D341Med (cell line): ENCODE data around the gene PIGL.
"Not testable (repeated sequence)": the region's sequence is repeated elsewhere in the genome, so short reads cannot be mapped to it uniquely, and the experiment has no call there.

Source experiments
- DNase-seq: peaks from one replicate; pipeline ENCODE4 v3.0.0; 2012; ENCODE audit warnings: low spot score

The PIGL gene

DNA sequence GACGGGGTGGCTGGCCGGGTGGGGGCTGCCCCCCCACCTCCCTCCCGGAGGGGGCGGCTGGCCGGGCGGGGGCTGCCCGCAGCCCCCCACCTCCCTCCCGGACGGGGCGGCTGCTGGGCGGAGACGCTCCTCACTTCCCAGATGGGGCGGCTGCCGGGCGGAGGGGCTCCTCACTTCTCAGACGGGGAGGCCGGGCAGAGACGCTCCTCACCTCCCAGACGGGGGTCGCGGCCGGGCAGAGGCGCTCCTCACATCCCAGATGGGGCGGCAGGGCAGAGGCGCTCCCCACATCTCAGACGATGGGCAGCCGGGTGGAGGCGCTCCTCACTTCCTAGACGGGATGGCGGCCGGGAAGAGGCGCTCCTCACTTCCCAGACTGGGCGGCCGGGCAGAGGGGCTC is 95.1 kb downstream of the PIGL start:
- not testable (repeated sequence) for DNase-seq

DNA sequence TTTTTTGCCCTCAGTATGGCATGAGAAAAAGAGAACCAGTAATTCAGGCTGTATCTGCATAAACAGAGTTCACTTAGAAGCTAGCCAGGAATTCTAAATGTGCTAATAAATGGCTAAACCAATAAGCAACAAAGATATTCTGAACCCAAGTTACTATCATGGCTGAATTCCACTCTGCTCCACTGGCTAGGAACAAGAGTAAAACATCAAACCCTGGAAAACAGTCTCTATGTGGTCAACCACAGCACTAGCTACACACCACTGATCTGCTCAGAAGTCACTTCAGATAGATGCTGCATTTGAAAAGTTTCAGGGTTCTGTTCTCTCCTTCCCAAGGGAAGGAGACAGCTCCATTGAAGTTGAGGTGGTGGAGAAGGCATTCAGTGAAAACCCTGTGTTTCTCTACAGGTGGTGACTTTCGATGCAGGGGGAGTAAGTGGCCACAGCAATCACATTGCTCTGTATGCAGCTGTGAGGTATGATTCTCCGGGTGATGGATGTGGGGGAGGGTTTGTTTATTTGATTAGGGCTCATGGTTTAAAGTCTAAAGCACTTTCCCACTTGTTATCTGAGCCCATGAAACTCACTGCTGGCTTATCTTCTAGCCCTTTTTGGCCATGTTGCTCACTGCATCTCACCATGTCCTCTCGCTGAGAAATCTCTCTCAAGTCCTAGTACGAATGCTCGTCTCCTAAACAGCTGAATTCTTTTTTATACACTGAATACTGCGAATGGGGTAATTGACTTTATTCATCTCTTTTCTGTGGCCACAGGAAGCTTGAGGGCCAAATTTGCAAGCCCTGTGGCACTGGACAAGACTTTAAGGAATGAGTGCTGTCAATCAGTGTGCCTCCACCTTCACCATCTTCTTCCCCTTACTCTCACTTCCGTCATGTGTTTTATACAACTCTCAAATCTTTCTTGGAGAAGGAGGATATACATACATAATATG is 96.4 kb downstream of the PIGL start:
- DNase-seq = no peak

DNA sequence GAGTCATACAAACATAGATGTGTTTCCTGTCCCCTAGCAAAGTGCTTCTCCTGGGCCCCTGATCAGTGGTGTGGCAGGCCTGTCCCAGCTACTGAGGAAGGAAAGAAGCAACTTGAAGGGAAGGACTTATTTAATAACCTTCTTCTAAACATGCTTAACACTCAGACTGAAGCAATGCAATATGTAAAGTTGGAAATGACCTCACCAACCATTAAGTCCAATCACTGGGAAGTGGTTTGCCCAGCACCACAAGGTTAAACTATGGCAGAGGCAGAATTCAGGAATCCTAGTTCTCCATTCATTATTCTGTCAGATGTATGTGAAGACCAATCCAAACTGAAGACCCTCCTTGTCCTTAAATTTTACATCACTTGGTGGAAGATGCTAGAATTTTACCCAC is 97.2 kb downstream of the PIGL start:
- DNase-seq = no peak

DNA sequence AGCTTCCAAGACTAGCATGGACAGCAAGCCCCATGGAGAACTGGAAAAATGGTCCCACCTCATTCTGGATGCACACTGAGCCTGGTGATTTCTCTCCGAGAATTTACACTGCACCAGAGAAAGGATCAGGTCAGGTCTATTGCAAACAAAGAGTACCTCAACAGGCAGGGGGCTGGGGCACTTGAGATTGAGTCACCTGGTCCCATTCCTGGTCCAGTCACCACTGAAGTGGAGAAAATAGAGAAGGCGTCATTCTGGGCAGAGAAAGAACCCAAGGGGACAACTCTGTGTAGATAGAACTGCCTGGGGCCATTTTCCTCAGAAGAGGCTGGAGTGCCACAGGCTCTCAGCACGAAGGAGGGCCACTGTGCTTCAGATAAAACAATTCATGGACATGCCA is 97.8 kb downstream of the PIGL start:
- no peak for DNase-seq

DNA sequence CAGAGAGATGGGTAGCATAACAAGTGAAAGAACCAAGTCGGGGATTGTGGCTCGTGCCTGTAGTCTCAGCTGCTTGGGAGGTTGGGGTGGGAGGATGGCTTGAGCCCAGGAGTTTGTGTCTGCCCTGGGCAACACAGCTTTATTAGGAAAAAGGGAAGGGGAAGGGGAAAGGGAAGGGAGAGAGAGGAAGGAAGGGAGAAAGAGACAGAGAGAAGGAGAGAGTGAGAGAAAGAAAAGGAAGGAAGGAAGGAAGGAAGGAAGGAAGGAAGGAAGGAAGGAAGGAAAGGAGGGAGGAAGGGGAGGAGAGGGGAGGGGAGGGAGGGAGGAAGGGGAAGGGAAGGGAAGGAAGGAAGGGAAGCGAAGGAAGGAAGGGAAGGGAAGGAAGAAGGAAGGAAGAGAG is 103.0 kb downstream of the PIGL start:
- no peak for DNase-seq

DNA sequence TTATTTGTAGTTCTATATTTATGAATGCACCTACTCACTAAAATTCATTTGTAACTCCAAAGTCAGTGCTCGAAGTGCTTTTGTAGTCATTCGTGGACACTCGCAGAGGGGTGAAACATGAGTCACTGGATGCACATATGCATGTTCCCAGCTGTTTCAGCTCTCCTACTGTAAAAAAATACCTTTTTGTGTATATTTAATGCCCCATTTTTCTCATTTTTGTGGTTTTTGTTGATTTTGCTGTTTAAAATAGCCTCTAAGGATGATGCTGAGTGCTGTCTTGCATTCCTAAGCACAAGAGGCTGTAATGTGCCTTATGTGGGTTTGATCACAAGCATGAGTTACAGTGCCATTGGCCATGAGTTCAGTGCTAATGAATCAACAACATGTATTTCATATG is 105.6 kb downstream of the PIGL start:
- no peak for DNase-seq

DNA sequence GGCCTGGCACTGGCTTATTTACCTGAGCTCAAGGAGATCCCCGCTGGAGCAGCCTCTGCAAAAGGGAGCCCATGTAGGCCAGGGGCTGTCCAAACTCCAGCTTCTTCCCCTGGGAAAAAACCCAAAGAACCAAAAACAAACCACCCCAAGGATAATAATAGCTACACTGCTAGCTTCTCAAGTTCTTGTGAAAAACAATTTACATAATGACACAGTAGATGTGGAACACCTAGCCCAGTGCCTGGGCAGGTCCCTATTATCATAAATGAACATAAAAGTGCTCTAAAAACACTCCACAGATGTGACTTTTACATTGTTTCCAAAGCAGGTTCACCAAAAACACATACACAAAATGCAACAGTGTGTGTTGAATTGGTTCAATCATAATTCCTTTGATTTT is 109.0 kb downstream of the PIGL start:
- DNase-seq = no peak

DNA sequence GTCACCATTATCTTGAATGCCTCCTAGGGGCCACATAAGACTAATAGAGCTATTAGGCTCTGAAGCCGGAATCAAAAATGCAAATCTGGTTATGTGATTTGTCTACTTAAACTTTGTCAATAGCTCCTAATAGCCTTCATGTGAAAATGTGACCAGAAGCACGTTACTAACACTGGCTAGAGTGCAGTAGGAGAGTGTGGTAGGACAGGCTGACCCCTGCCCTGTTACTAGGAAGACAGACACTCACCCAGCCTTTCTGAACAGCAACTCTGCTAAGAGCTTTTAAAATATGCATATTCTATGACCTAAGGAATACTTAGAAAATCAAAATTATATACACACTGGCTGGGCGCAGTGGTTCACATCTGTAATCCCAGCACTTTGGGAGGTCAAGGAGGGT is 110.0 kb downstream of the PIGL start:
- DNase-seq = no peak

DNA sequence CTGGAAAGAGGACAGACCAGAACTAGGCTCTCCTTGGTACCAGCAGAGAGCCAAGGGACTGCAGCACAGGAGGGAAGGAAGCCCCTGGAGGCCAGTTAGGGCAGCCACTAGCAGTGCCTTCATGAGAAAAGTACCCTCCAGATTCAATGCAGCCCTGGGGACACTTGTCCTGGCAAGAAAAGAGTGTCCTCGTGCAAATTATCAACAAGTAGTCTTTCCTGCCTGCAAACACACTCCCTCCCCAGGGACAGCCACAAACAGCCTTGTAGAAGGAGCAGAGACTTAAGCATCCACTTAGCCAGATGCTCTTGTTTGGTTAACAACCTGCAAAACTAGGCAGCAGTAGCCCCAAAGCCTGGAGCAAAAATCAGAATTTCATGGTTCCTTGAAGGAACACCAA is 112.0 kb downstream of the PIGL start:
- peak; percentile 46 for DNase-seq

DNA sequence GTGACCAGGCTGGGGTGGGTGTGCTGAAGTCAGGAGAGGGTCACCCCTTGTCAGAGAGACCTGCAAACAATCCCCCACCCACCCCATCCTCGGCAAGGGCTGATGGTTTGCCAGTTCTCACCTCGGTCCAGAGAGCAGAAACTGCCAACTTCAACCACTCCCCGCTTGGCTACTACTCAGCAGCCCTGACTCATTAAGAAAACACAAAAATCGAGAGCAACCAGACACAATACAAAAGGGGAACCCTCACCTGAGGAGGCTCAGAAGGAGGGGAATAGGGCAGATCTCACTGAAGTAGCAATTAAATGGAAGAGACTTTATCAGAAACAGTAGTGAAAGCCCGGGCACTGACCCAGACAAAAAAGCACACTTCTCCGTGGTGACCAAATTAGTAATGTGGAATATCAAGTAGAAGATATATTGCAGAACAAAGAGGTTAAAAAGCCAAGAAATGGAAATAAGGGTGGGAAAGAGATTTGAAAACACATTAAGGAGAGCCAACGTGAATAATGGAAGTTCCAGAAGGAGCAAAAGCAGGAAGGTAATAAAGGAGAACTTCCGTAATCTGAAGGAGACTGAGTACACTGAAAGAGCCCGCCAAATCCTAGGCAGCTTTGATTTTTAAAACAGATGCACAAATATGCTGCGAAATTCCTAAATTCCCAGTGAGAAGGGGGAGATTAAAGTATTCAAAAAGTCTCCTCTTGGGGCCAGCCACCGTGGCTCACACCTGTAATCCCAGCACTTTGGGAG is 112.7 kb downstream of the PIGL start:
- DNase-seq = no peak

DNA sequence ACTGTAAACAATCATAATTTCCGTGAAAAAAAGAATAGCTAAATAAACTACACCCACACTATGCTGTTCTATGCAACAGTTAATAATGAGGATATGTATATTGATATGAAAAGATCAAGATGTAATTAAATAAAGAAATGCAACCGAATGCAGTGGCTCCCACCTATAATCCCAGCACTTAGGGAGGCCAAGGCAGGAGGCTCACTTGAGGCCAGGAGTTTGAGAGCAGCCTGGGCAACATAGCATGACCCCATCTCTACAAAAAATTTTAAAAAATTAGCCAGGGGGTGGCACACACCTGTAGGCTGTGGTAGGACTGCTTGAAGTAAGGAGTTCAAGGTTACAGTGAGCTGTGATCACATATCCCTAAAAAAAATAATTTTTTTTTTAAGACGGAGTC is 121.4 kb downstream of the PIGL start:
- no peak for DNase-seq

DNA sequence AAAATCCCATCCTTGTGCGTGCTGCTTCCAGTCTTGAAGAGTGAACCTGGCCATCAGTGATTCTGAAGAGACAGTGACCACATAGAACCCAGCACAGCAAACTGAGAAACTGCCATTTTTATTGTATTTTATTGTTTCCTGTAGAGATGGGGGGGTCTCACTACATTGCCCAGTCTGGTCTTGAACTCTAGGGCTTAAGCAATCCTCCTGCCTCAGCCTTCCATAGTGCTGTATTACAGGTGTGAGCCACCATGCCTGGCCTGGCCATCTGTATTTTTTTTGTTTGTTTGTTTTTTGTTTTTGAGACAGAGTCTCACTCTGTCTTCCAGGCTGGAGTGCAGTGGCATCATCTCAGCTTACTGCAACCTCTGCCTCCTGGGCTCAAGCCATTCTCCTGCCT is 122.4 kb downstream of the PIGL start:
- DNase-seq = no peak

DNA sequence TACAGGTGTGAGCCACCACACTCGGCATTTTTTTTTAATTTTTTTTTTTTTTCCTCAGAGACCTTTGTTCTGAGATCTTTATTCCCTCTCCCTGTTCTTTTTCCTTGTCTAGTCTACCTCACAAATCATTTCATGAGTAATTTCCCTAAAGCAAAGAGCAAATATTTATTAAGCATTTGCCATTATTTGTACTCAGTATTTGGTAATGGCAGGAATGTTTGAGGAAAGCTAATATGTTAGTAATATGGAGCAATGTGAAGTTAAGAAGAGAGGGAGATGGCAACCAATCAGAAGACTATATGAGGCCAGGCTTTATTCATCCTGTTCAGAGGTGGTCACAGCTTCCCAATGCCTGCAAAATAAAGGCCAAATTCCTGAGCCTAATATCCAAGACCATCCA is 122.9 kb downstream of the PIGL start:
- DNase-seq = no peak

DNA sequence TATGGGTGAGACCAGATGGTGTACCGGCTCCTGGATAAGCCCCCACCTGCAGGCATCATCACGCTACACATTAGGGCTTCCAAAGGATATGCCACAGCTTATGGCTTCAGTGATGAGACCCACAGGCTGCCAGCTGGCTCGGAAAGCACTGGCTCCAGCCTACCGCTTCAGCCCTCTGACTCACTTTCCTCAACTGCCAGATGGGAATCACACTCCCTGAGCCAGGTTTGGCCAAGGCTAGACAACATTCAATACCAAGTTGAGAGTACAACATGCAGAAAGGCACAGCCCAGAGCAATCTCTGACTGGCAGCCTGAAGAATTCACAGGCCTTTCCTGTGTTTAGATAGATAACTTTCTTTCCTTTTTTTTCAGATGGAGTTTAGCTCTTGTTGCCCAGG is 126.0 kb downstream of the PIGL start:
- no peak for DNase-seq

DNA sequence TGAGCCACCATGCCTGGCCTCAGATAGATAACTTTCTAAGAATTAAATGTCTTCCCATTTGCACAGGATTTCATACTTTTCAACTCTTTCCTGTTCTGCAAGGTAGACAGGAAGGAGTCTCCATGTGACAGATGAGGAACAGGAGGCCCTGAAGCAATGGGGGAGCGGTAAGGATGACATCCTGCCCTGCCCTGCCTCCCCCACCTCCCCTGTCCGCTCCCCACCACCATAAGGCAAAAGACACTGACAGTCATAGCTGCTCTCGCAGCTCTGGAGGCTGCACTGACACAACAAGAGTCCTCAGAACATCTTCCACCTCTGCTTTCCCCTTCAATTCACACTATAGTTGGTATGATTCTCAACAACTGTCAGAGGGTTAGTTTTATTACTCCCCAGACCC is 126.6 kb downstream of the PIGL start:
- no peak for DNase-seq

DNA sequence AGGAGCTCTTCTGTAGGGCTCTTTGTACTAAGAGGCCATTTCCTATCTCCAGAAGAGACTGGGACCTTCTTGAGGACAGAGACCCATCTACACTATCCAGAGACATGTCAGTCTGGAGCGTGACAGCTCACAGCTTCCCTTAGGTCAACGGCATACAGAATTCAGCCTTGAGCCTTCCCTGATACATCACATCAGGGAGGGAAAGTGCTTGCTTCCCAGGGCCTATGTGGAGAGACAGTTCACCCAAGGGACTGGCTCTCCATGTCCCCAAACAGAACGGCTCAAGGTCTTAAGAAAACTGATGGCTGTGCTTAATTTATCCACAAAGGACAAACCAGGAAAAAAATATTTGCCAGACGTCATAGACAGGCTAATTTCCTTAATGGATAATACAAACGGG is 128.6 kb downstream of the PIGL start:
- DNase-seq = no peak

DNA sequence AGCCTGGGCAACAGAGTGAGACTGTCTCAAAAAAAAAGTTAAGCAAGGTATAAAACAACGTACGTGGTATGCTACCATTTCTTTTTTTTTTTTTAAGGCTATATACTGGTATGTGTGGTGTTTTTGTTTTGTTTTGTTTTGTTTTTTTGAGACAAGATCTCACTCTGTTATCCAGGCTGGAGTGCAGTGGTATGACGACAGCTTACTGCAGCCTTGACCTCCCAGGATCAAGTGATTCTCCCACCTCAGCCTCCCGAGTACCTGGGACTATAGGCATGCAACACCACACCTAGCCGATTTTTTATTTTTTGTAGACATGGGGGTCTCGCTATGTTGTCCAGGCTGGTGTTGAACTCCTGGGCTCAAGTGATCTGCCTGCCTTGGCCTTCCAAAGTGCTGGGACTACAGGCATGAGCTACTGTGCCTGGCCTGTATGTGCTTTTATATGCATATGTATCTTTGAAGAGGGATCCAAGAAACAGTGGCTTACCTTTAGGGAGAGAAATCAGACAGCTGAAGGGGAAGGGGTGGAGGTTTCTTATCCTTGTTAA is 129.8 kb downstream of the PIGL start:
- no peak for DNase-seq

DNA sequence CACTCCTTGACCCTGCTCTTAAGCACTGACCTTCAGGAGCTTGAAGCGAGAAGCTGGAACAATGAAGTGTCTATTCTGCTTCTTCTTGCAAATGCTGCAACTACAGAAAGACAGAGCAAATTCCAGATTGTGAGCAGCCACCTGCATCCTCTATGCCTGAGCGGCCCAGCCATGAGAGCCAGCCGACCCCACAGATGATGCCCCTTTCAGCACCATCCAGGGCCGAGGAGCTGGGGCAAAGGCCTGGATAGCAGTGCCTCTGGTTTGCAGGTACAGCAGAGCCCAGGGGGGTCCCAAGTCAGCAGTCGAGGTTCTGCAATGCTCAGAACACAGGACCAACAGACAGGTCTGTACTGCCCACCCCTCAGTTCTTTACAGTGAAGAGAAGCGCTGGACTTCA is 131.6 kb downstream of the PIGL start:
- DNase-seq = no peak

DNA sequence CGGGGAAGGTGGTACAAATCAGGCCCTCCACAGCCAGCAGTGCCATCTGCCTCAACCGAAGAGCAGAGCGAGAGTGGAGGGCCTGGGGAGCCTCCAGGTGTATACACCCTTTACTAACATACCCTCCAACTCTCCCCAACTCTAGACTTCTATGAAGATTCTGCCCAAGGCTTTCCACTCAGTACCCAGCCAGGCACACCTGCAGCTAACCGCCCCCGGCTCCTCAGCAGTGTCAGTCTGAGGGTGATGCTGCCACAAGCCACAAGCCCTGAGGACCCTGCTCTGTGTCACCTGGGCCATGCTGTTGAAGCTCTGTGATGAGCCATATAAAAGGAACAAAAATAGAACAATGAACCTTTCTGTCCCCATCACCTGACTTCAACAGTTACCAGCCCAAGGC is 132.4 kb downstream of the PIGL start:
- DNase-seq = no peak

DNA sequence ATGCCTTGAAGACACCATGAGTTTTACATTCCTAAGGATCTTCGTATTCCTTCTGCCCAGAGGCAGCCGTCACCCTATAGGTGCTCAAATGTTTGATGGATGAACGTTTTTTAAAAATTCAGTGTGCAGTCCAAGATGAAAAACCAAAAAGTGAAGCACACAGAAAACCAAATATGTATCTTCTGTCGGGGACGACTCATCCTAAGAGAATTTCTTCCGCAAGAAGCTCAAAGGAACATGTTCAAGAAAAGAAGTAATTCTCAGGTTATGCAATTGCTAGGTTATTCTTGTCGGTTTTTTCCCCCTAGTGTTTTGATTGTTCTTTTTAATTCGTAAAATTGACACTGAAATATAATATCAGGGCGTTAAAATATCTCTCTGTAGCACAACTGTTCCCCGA is 134.8 kb downstream of the PIGL start:
- no peak for DNase-seq

DNA sequence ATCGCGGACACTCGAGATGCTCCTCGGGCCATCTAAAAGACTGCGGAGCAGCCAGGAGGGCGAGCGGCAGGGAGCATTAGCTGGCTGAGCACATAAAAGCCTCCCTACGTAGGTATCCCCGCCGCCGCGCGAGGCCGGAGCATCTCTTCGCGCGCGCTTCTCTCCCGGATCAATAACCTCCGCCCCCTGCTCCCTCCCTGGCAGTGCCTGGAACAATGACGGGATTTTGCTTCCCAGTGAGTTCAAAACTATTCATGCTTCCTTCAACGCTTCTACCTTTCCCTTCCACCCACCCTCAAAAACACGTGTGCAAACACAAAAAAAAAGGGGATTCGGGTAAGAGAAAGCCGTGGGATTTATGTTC is 135.3 kb downstream of the PIGL start:
- DNase-seq = peak; percentile 69

DNA sequence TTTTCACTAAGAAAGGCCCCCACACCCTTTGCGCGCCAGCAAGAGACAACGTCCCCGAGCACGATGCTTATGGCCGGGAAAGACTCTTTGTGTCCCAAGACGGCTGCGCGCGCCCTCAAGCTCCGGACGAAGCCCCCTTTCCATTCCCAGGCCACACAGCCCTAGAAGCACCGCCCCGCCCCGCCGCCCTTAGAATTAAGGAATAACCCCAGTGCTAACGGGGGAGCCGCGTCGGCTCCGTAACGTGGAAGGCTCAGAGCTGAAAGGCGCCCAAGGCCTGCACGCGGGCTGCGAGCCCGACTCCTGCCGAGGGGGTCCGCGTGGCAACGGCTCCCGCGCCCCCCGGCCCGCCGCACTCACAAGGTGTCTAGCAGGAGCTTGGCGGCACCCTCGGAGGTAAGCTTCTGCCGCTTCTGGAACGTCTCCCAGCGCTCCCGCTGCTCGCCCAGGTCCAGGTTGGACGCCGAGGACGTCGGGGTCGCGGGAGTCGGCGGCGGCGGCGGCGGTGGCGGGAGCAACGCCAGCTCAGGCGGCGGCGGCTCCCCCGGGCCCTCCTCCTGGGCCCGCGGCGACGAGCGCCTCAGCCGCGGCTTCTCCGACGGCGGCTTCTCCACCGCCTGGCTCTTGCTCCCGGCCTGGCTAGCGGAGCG is 135.8 kb downstream of the PIGL start:
- peak; percentile 53 for DNase-seq
